Measurements from ENCODE around the gene STUM.
"Not testable (repeated sequence)": the region's sequence is repeated elsewhere in the genome, so short reads cannot be mapped to it uniquely, and the experiment has no call there.

STUM gene

DNA sequence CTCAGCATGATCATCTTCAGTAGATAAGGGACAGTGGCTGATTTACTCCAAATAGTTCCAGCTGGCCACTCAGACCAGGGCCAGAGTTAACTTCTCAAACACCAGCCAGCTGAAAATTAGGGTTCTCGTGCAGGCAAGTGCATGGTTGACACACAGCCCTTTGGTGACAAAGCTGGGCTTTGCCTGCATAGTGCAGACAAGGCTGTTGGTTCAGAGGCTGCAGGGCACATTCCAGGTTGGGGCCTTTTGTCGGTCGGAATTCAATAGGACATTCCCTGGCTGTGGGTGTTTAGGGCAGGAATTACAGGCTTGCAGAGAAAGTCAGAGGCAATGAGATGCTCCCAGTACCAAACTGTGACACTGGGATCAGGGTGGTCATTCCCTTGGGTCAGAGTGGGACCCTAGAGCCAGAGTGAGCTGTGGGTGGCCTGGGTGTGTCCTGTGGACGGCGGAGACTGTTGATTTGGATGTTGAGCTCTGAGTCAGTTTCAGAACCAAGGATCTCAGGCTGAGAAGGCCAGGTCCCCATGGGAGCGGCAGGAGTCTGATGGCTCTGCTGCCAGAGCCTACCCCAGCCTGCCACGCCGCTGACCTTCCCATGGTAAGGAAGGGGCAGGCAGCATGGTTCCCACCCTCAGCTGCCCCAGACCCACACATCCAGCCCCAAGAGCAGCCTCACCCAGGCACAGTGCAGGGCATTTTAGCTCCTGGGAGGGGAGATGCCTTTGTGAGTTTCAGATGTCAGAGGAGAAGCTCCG lies 56.2 kb downstream of the STUM start:
- no peak for DNase-seq (ENCODE audit: low read depth)

DNA sequence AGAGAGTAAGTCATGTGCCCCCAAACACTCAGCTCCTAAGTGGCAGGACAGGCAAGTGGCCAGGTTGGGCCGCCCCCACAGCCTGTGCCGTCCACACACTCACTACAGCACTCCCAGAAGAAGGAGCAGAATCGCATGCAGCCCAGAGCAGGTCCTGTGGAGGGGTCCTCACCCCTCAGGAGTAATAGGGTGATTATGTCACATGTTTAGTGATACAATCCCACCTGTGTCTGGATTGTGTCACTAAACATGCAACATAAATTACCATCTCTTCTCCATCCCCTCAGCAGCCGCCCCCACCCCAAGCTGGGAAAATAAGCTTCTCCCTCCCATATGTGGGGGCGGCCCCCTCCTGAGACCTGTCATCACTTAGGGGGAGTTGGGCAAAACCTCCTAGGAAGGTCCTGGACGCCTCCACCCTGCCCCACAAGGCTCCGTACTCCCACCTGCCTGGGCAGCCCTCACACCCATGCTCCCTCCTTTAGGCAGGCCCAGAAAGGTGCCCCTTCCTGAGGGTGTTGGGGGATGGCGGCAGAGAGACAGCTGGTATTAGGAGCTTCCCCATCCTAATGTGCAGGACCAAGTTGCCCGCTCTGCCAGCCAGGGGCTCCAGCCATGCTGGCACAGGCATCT lies 56.9 kb downstream of the STUM start:
- DNase-seq (ENCODE audit: low read depth) = no peak

DNA sequence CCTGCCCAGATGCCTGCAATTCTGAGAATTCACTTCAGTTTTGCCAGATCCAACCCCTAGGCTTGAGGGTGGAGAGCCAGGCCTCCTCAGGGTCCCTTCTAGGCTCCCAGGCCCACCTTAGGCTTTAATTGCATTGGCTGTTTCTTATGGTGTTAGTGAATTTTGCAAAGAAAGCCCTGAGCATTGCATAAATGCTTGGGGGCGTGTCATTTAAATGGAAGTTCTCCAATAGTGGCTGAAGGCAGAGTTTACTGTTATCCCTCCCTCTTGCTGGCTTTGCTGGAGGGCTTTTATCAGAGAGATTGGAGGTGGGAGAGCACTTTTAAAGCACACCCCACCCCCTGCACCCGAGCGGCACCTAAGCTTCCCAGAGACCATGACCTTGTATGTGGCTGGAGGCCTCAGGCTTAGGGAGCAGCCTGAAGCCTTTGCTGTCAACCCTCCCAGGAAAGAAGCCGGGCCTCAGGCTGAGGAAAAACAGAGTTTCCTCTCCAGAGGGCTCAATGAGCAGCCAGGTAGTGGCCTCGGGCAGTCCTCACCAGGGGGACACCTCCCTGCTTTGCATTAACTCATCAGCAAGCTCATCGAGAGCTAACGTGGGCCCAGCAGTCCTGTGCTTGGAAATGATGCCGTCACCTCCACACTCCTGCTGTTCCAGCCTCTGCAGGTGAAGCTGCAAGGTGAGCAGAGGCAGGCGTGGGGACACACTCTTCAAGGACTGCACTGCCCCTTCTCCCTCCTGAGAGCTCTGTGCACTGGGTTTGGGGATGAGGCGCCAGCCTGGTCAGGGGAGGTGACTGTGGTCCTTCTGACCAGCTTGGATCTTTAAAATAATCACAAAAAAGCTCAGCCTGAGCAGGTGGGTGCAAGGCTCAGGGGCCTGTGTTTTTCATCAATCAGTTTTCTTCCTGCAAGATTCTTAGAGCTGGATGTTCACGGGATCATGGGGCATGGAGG lies 58.0 kb downstream of the STUM start:
- no peak for DNase-seq (ENCODE audit: low read depth)

DNA sequence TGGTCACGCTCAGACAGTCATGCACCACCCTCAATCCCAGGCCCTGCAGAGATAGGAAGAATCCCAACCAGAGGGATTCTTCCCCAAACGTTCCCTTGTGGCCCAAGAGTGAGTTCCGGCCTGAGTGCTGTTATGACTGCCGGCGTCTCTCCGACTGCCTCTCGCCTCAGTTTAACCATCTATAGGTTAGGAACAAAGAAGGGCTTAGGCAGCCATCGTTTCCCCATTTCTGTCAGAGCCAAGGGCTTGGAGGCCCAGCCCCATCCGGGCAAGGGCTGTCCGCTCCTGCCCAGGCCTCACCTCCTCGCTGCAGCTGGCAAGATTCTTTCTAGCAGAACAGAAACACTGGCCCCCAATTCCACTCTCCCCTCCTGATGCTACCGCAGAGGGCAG lies 58.7 kb downstream of the STUM start:
- DNase-seq (ENCODE audit: low read depth) = no peak

DNA sequence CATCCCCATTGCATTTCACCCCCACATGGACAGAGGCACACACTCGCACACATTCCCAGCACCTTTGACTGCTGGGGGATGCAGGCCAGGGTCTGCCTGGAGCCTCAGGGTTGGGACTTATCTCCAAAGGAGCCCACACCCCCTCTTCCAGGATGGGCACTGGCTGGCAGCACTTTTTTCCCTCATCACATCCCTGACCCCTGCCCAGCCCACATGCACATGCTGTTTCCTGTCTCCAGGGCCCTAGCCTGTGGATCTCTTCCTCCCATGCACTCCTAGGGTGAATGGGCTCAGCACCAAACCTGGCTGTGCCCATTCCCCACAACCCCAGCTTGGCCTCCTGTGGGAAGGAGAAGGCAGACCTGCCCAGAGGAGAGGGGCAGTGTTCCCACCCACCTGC lies 59.3 kb downstream of the STUM start:
- DNase-seq (ENCODE audit: low read depth) = no peak

DNA sequence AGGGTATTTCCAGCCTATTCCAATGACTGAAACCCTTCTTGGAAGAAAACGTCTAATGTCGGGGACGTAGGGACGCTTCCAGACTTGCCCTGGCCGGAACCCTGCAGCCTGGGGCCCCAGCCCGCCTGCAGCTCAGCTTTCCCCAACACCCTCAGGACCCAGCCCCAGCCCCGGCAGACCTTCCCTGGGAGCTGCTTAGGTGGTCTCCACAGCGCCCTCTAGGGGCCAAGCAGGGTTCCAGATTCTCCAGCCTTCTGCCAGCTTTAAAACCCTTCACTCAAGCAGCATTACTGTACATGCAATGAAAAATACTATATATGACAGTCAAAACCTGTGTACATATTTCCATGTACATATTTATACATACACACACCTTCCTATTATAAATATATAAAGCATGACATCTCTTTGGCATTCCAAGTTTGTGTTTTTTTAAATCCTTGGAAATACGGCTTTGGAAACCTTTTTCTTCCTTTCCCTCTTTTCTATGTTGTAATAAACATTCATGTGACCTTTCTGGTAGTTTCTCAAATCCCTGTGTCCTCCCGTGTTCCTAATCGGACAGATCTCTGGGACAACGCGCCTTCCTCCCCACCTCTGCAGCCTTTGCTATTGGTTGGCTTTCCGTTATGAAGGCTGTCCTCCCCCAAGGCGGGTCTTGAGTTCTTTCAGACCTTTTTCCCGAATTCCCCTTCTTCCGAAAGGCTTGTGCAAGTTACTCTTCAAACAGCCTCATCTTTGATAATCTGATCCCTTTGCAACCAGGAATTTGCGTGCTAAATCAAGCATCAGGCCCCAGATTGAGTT lies 60.3 kb downstream of the STUM start:
- peak; percentile 42 for DNase-seq (ENCODE audit: low read depth)

DNA sequence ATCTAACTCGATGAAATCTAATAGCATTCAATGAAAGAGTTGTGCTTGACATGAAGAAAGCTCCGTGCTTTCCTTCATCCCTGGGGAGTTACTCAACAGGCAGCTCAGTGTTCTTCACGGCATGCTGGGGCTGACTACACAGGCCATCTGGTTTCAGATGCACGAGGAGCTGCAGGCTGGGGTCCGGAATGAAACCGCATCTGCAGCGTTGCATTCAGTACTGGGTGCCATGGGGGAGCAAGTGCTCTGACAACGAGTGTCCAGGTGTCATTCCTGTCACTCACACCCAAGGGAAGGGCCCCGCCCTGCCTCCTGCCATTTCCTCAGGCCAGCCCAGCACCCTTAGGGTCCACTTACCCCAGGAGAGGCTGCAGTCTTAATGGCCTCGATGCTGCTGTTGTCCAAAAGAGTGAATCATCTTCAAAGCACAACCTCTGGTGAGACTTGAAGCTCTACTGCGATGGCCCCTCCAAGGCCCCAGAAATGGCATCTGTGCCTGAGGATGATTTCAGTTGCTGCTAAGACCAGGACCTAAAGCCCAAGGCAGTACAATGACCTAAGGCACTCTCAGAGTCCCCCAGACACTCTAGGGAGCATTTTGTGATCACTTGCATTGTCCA lies 61.4 kb downstream of the STUM start:
- DNase-seq (ENCODE audit: low read depth) = no peak

DNA sequence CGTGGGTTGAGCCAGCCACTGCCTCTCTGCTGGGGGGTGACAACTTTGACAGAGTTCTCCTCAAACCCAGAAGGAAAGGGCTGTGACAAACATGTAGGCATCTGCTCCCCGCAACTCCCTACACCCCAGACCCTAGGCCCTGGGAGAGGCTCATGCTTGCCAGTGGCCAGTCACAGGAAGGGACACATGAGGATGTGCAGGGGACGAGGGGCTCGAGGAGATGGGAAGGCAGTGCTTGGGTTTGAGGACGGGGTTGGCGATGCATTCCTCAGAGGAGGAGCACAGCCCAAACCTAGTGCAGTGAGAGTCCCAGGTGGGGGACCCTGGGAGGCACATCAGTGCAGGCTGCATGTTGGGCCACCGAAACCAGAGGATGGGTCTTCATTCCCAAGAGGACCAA lies 62.1 kb downstream of the STUM start:
- DNase-seq (ENCODE audit: low read depth) = no peak

DNA sequence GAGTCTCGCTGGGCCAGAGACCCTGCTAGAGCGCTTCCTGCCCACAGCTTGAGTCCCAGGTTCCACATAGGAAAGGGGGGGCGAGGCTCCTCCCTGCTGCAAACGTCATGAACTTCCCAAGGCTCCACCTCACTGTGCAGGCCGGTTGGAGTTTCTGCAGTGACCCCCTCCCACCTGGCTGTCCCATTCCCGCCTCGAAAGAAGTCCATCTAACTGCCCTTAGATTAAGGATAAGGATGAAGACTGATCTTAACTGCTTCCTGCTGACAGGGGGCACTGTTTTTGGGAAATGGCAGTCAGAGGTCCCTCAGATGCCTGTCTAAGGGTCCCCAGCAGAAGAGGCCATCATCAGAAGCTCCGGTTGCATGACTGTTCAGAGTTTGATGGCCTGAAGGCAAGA lies 62.7 kb downstream of the STUM start:
- no peak for DNase-seq (ENCODE audit: low read depth)

DNA sequence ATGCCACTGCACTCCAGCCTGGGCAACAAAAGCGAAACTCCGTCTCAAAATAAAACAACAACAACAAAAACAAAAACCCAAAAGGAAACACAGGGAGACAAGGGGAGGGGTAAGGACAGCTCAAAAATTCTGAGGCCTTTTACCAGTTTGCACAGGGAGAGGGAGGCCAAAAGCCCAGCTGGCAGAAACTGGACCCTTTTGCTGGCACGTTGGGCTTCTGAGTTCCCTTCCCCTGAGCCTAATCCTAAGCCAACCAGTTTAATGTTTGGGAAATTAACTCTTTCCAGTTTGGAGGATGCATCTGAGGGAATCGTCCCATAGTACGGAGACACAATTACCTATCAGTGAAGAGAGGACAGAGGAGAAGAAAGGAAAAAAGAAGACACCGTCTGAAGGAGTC lies 63.4 kb downstream of the STUM start:
- DNase-seq (ENCODE audit: low read depth) = not testable (repeated sequence)

DNA sequence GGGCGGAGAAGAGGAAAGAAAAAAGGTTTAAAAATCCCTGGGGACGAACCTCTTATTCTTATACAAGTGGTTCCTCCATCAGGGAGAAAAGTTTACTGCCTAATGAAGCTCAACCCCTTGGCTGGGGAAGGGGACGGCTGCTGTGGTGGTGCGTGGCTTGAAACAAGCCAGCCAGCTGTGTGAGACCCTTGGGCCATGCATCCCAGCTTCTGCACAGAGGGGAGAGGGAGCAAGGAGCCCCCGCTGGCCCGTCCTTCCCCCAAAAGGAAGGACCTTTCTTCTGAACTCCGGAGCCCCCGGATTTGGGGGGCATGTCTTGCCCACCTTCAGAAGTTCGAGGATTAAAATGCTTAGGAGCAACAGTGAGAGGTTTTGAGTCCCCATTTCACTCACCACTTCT lies 67.3 kb downstream of the STUM start:
- no peak for DNase-seq (ENCODE audit: low read depth)

DNA sequence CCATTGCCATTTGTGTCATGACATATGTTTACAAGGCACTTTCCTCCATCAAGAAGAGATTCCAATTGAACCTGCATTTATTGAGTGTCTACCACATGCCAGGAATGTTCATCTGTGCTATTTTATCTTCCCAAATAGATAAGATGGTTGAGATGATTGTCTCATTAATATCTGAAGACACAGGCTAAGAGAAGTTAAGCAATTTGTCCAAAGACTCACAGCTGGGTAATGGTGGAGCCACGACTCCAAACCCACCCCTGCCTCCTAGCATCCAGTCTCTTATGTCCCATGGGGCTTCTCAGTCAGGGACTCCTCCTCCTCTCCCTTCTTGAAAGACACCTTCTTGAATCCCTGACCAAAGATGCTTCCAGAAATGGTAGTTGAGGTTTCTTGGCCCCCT lies 68.1 kb downstream of the STUM start:
- DNase-seq (ENCODE audit: low read depth) = no peak

DNA sequence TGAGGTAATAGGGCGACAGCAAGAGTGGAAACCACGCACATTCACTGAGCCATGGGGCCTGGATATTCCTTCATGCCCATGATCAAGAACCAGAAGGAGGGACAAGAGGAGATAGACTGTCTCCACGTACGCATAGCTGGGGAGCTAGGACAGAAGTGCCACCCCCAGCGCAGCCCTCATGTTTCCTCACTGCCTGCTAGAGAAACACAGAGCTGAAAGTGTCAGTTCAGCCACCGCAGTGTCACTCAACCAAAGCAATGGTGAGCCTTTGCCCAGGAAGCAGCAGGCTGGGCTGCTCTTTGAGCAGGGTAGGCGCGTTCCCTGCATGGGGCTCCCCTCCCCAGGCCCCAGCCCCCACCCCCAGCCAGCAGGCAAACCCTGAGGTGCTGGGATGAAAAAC lies 68.5 kb downstream of the STUM start:
- DNase-seq (ENCODE audit: low read depth) = no peak

DNA sequence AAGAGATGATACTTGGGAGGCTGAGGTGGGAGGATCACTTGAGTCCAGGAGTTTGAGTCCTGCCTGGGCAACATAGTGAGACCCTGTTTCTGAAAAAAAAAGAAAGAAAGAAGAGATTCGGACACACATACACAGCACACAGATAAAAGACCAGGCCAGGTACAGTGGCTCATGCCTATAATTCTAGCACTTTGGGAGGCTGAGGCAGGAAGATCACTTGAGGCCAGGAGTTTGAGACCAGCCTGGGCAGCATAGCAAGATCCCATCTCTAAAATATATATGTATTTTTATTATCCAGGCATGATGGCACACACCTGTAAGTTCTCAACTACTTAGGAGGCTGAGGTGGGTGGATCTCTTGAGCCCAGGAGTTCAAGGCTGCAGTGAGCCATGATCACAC lies 69.2 kb downstream of the STUM start:
- DNase-seq (ENCODE audit: low read depth) = not testable (repeated sequence)

DNA sequence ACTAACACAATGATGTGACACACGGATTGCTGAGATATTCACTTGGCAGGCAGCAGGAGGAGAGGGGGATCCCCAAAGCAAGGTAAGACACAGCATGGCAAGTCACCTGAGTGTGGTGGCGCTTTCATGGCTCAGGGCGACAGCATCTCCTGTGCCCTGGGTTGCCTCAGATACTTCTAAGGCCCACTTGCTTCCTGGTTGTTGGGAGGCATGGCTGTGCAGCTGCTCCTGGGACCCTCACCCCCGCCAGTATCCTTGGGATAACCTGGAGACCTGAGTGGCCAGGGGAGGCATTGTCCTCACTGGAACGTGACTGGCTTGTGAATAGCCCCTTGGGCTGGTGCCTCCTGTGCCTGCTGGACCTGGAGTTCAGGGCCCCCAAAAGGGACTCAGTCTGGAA lies 69.8 kb downstream of the STUM start:
- no peak for DNase-seq (ENCODE audit: low read depth)

DNA sequence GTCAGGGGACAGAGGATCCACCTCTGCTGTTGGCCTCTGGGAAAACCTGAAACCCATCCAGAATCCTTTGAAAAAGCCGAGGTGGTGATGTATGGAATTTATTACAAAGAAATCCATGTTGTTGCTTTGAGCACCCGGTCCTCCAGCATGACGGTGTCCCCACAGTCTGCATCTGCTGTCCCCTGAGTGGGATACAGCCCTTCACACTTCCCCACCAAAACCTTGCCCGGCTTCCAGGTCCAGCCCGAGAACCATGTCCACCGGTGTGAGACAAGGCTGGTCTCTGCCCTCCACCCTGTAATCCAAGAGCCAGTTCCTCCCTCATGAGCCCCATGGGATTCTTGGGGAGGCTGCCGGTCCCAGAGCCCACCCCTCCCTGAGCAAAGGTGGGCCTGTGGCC lies 70.5 kb downstream of the STUM start:
- DNase-seq (ENCODE audit: low read depth) = no peak

DNA sequence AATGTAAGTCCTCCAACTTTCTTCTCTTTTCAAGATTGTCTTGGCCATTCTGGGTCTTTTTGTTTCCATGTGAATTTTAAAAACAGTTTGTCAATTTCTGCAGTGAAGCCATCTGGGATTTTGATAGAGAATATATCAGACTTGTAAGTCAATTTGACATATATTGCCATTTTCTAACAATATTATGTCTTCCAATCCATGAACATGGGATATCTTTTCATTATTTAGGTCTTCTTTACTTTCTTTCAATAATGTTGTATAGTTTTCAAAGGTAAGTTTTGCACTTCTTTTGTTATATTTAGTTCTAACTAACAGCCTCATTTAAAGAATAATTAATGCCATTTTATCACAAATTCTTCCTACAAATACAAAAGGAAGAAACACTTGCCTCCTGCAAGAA lies 73.4 kb downstream of the STUM start:
- DNase-seq (ENCODE audit: low read depth) = no peak

DNA sequence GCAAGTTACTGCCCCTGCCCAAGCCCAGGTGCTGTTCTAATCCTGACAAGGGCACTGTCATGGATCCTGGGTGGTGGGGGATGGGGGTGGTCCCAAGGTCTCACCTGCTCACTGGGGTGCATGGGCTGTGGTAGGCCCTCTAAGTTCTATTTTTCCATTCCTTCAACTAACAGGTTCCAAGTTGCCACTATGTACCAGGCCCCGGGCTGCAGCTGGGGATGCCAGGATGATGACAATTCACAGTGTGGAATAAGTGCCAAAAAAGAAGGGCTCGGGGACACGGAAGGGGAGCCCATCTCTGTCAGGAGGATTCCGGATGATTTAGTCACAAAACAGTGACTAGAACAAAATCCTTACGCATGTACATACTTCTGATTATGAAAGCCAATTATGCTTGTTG lies 76.0 kb downstream of the STUM start:
- no peak for DNase-seq (ENCODE audit: low read depth)

DNA sequence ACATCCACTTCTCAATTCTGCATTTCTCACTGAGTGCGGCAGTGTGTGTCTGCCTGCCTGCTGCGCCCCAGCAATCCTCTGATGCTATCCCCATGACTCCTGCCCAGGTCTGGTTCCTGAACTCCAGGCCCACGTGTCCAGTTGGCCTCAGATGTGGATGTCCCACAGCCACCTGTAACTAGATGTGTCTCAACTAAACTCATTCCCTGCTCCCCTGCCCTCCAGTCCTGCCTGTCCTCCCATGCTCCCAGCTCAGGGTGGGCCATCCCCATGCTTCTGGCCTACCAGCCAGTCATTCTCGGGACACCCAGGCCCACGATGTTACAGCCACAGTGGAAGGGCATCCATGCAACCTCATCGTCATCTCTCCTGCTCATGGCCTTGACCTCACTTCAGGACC lies 76.8 kb downstream of the STUM start:
- no peak for DNase-seq (ENCODE audit: low read depth)

DNA sequence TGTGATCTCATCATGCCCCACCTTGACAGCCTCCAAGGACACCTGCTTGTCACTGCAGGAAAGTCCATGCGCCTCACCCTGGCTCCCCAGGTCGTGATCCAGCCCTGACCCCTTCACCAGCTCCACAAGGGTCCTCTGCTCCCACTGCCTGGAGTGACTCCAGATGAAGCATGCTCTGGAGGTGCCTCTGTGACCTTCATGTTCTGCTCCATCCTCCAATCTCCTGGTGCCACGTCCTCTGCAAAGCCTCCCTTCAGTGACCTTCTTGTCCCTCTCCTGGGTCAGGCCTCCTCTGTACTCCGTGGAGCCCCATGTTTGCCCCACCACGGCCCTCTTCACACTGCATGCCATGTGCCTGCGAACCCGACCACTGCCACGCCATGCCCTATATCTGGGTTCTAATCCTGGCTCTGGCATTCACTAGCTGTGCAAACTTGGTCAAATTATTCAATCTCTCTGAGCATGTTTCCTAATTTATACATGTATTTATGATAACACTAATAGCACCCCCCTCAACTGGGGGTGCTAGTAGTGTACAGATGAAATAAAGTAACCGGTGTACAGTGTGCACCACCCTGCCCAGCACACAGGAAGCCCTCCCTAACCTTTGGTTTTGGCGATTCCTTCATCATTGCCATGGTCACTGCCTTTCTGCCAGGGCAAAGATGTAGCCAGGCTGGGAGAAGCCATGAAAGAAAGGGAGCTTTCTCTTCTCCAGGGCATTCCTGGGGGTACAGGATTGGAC lies 77.4 kb downstream of the STUM start:
- DNase-seq (ENCODE audit: low read depth) = no peak

DNA sequence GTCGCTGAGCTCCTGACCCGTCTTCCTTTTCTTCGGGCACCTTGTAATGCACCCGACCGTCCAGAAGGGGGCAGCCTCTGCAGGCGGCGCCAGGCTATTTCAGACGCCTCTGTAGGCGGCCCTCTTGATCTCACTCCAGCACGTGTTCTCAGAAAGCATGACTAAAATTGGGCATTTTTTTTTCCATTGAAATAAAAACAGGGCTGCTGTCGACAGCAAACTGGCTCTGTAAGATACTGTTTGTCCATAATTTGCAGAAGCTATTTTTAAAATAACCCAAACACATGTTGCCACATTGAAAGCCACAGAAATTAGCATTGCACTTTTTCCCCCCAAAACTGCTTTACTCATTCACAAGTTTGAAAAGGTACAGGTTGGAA lies 78.0 kb downstream of the STUM start:
- peak; percentile 76 for DNase-seq (ENCODE audit: low read depth)

Data from stimulated activated CD4-positive, alpha-beta T cell treated with anti-CD3 and anti-CD28 coated beads, Interleukin-2, amount 100 ng/mL, for 4 hours (primary cell).